SIG-M5 (cell line): Measurements from ENCODE around the gene ACER1.
"Not testable (repeated sequence)": the region's sequence is repeated elsewhere in the genome, so short reads cannot be mapped to it uniquely, and the experiment has no call there.

Source experiments
- DNase-seq: peaks from one replicate; lab custom pipeline; 2025; lab: John Stamatoyannopoulos, UW

Gene ACER1

GRCh38 chr19:6333439-6333838 is at the start of gene ACER1:
TSS of gene ACER1 (minus strand) at chr19:6333612. CDS start at chr19:6333551, 61 bp downstream.
- no peak for DNase-seq

GRCh38 chr19:6383188-6383587 is 49.8 kb upstream of the ACER1 start:
- DNase-seq, result no peak

- DNase-seq, result no peak
These were observed 47.8 kb upstream of the ACER1 start for GRCh38 chr19:6381030-6381750.

GRCh38 chr19:6379744-6380143 is 46.3 kb upstream of the ACER1 start:
- DNase-seq, result no peak

GRCh38 chr19:6378486-6378885 is 45.1 kb upstream of the ACER1 start:
- no peak for DNase-seq

- DNase-seq, result no peak
These were observed 44.6 kb upstream of the ACER1 start for GRCh38 chr19:6378041-6378440.

GRCh38 chr19:6376512-6377190 is 43.2 kb upstream of the ACER1 start:
- no peak for DNase-seq

GRCh38 chr19:6375411-6376010 is 42.1 kb upstream of the ACER1 start, which contains the start of gene PSPN:
TSS of gene PSPN (minus strand) at chr19:6375933. CDS start at chr19:6375849, 84 bp downstream.
- DNase-seq, result no peak

- DNase-seq, result no peak
These were observed 41.4 kb upstream of the ACER1 start for GRCh38 chr19:6374711-6375410.

GRCh38 chr19:6374161-6374709 is 40.8 kb upstream of the ACER1 start:
- DNase-seq, result no peak

GRCh38 chr19:6373813-6374108 is 40.3 kb upstream of the ACER1 start:
- DNase-seq, result no peak

- DNase-seq, result peak; percentile 73
These were observed 39.8 kb upstream of the ACER1 start for GRCh38 chr19:6373096-6373812.

GRCh38 chr19:6372594-6373095 is 39.2 kb upstream of the ACER1 start, which contains the start of gene ALKBH7:
TSS of gene ALKBH7 (plus strand) at chr19:6372794. CDS start at chr19:6372821, 27 bp downstream.
- DNase-seq, result peak; percentile 97

- no peak for DNase-seq
These were observed 30.9 kb upstream of the ACER1 start for GRCh38 chr19:6364353-6364752.

- no peak for DNase-seq
These were observed 29.0 kb upstream of the ACER1 start for GRCh38 chr19:6362351-6362801.

GRCh38 chr19:6362027-6362350 is 28.6 kb upstream of the ACER1 start:
- DNase-seq, result no peak

GRCh38 chr19:6360857-6361216 is 27.4 kb upstream of the ACER1 start:
- DNase-seq, result not testable (repeated sequence)

- DNase-seq, result not testable (repeated sequence)
These were observed 27.0 kb upstream of the ACER1 start for GRCh38 chr19:6360445-6360844.

GRCh38 chr19:6359568-6360341 is 26.3 kb upstream of the ACER1 start:
- no peak for DNase-seq

GRCh38 chr19:6358003-6358402 is 24.6 kb upstream of the ACER1 start:
- no peak for DNase-seq

GRCh38 chr19:6357174-6357573 is 23.8 kb upstream of the ACER1 start:
- no peak for DNase-seq
